Astrocyte (in vitro differentiated cells and primary cell): ENCODE results near the gene CENPA. TPM values are rescaled to one million over a fixed set of nuclear protein-coding genes. Genes with fewer than 3 reads are reported as not detected.

Experiments used
- DNase-seq: peaks from one replicate; pipeline ENCODE4 v3.0.0-alpha.2; 2010; ENCODE audit warnings: low read depth
- FAIRE-seq: peaks from 2 replicates; lab custom pipeline; 2011; peaks lifted over from hg19 to GRCh38; lab: Jason Lieb, UNC
- H2AFZ ChIP-seq: 2 replicates; pipeline ENCODE4 v1.6.0; 2012; ENCODE audit warnings: low read depth, low read length, inconsistent platforms
- H3K27ac ChIP-seq: 2 replicates; pipeline ENCODE4 v1.5.1; 2011; ENCODE audit warnings: low read depth, low read length, inconsistent platforms
- H3K27me3 ChIP-seq: 2 replicates; pipeline ENCODE4 v1.6.0; 2011; ENCODE audit warnings: low read length, inconsistent platforms; ENCODE audit not compliant: insufficient read depth
- H3K36me3 ChIP-seq: 2 replicates; pipeline ENCODE4 v1.5.1; 2011; ENCODE audit warnings: low read length, inconsistent platforms; ENCODE audit not compliant: insufficient read depth
- H3K4me1 ChIP-seq: 2 replicates; pipeline ENCODE4 v1.5.1; 2011; ENCODE audit warnings: low read length, inconsistent platforms; ENCODE audit not compliant: insufficient read depth
- H3K4me2 ChIP-seq: 2 replicates; pipeline ENCODE4 v1.6.0; 2012; ENCODE audit warnings: low read length, inconsistent platforms
- H3K4me3 ChIP-seq: 2 replicates; pipeline ENCODE4 v1.5.1; 2011; ENCODE audit warnings: low read depth, mild to moderate bottlenecking, low read length, inconsistent platforms; ENCODE audit not compliant: insufficient read depth
- H3K79me2 ChIP-seq: 2 replicates; pipeline ENCODE4 v1.6.0; 2012; ENCODE audit warnings: mild to moderate bottlenecking, low read length, inconsistent platforms; ENCODE audit not compliant: insufficient read depth
- H3K9ac ChIP-seq: 2 replicates; pipeline ENCODE4 v1.6.0; 2012; ENCODE audit warnings: mild to moderate bottlenecking, low read length, inconsistent platforms
- H3K9me3 ChIP-seq: 2 replicates; pipeline ENCODE4 v1.5.1; 2012; ENCODE audit warnings: low read depth, mild to moderate bottlenecking, low read length, inconsistent platforms; ENCODE audit not compliant: insufficient read depth
- H4K20me1 ChIP-seq: 2 replicates; pipeline ENCODE4 v1.6.0; 2012; ENCODE audit warnings: low read length, inconsistent platforms; ENCODE audit not compliant: insufficient read depth
- H3K27ac Mint-ChIP-seq: one replicate; pipeline ENCODE4 v1.8.0; 2021; ENCODE audit warnings: mild to moderate bottlenecking, mixed read lengths; ENCODE audit not compliant: unreplicated experiment
- H3K27me3 Mint-ChIP-seq: one replicate; pipeline ENCODE4 v1.8.0; 2021; ENCODE audit warnings: low read depth, mixed read lengths; ENCODE audit not compliant: unreplicated experiment
- H3K36me3 Mint-ChIP-seq: one replicate; pipeline ENCODE4 v1.8.0; 2021; ENCODE audit warnings: low read depth, mixed read lengths; ENCODE audit not compliant: unreplicated experiment
- H3K4me1 Mint-ChIP-seq: one replicate; pipeline ENCODE4 v1.8.0; 2021; ENCODE audit warnings: low read depth, mixed read lengths; ENCODE audit not compliant: unreplicated experiment
- H3K4me3 Mint-ChIP-seq: one replicate; pipeline ENCODE4 v1.8.0; 2021; ENCODE audit warnings: mild to moderate bottlenecking, moderate library complexity, mixed read lengths; ENCODE audit not compliant: unreplicated experiment
- H3K9me3 Mint-ChIP-seq: one replicate; pipeline ENCODE4 v1.8.0; 2021; ENCODE audit warnings: mild to moderate bottlenecking, mixed read lengths; ENCODE audit not compliant: unreplicated experiment
- EZH2 ChIP-seq: IDR thresholded peaks from 2 replicates; pipeline ENCODE4 v1.6.1; 2012; ENCODE audit warnings: mild to moderate bottlenecking, low read length, inconsistent platforms; ENCODE audit not compliant: insufficient read depth
- total RNA-seq: library from RNA; stranded (reverse); gene quantifications from 2 replicates; pipeline ENCODE4 v1.2.1, GENCODE V29; 2021
- TF ChIP-seq, protein P1 (sequence below): IDR thresholded peaks from 2 replicates; pipeline ENCODE4 v1.5.1; 2011; ENCODE audit warnings: low read depth, mild to moderate bottlenecking, inconsistent platforms, low read length, moderate library complexity; ENCODE audit not compliant: insufficient read depth

CENPA gene
- total RNA-seq, 1 donor from 2014 or later: 2.7 TPM

DNA sequence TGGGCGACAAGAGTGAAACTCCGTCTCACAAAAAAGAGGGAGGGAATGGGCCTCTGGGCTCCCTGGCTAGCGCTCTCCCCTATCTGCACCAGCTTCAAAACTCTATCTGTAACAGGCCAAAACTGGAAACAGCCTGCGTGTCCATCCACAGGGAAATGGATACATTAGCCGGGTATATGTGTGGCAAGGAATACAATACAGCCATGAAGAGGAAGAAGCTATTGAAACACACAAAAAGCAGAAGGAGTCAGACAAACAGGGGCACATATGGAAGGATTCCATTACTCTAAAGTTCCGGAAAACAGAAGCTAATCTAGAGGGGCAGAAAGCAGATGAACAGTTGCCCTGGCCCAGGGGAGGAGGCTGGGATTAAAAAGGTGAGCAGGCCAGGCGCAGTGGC is 46.3 kb upstream of the CENPA start:
- Histone ChIP-seq H4K20me1 (no peaks in the 10 kb centered on the region), H2AFZ (no peak overlapping the region), H3K9ac (no peak overlapping the region), H3K9me3 (no peaks in the 10 kb centered on the region), H3K4me3 (no peak overlapping the region), H3K4me2 (no peak overlapping the region), H3K79me2 (no peaks in the 10 kb centered on the region), H3K36me3 (no peaks in the 10 kb centered on the region), H3K27me3 (no peaks in the 10 kb centered on the region), H3K4me1 (peaks cover 6% of the 10 kb centered on the region), H3K27ac (no peak overlapping the region)
- Mint-ChIP-seq H3K4me3 (no peak overlapping the region), H3K27ac (no peak overlapping the region), H3K27me3 (peaks cover 28% of the 10 kb centered on the region), H3K36me3 (no peaks in the 10 kb centered on the region), H3K9me3 (no peaks in the 10 kb centered on the region), H3K4me1 (peaks cover 4% of the 10 kb centered on the region)
- TF ChIP-seq, protein P1, sequence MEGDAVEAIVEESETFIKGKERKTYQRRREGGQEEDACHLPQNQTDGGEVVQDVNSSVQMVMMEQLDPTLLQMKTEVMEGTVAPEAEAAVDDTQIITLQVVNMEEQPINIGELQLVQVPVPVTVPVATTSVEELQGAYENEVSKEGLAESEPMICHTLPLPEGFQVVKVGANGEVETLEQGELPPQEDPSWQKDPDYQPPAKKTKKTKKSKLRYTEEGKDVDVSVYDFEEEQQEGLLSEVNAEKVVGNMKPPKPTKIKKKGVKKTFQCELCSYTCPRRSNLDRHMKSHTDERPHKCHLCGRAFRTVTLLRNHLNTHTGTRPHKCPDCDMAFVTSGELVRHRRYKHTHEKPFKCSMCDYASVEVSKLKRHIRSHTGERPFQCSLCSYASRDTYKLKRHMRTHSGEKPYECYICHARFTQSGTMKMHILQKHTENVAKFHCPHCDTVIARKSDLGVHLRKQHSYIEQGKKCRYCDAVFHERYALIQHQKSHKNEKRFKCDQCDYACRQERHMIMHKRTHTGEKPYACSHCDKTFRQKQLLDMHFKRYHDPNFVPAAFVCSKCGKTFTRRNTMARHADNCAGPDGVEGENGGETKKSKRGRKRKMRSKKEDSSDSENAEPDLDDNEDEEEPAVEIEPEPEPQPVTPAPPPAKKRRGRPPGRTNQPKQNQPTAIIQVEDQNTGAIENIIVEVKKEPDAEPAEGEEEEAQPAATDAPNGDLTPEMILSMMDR: no peak
- TF ChIP-seq EZH2: no peak
- no peak for FAIRE-seq
- no peak for DNase-seq

DNA sequence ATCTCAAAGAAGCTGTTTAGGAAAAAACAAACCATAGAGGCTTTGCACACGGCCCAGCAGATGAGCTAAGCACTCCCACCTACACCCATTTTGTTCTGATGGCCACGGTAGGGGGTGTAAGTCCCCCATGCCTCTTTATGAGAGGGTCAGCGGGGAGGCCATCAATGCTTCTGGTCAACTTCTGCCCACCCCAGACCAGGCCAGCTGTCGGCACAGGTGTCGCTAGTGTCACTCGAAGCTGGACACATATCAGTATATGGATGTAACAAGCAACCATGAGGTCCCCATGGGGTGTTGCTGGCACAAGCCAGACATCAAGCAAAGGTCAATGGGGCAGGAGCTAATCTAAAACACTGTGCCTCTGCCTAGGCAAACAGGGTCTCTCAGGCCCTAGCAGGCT is 45.5 kb upstream of the CENPA start:
- Histone ChIP-seq H3K4me1 (peaks cover under 1% of the 10 kb centered on the region), H3K36me3 (no peaks in the 10 kb centered on the region), H2AFZ (no peak overlapping the region), H3K27me3 (no peaks in the 10 kb centered on the region), H3K4me3 (no peak overlapping the region), H3K9ac (no peak overlapping the region), H3K4me2 (no peak overlapping the region), H3K27ac (no peak overlapping the region), H3K79me2 (no peaks in the 10 kb centered on the region), H3K9me3 (no peaks in the 10 kb centered on the region), H4K20me1 (no peaks in the 10 kb centered on the region)
- no peak for FAIRE-seq
- no peak for TF ChIP-seq EZH2
- TF ChIP-seq, protein P1: no peak
- Mint-ChIP-seq H3K9me3 (no peaks in the 10 kb centered on the region), H3K36me3 (no peaks in the 10 kb centered on the region), H3K27ac (no peak overlapping the region), H3K4me3 (no peak overlapping the region), H3K27me3 (peaks cover 36% of the 10 kb centered on the region), H3K4me1 (peaks cover 2% of the 10 kb centered on the region)
- DNase-seq: no peak

DNA sequence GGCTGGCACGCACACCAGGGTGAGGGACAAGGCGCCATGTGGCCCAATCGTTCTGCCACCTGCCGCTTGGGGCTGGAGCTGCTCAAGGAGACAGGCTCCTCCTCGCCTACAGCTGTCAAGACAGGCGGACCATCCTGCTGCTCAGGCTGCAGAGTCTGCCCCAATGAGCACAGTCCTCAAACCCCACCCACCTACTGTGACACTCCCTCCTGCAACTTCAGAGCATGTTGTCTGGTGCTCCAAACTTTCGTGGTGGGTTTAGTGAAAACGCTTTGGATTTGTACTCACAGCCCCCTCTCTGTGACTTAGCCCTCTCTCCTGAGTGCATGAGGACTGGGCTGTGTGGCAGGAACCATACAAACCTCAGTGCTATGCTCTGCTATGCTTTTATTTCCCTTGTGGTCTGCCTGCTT is 45.0 kb upstream of the CENPA start:
- DNase-seq (no peak), FAIRE-seq (no peak)
- no peaks in the 10 kb centered on the region for H3K79me2 ChIP-seq
- H3K36me3 ChIP-seq: no peaks in the 10 kb centered on the region
- Mint-ChIP-seq H3K4me3 (no peak overlapping the region), H3K36me3 (no peaks in the 10 kb centered on the region), H3K27me3 (peaks cover 36% of the 10 kb centered on the region), H3K27ac (no peak overlapping the region), H3K9me3 (no peaks in the 10 kb centered on the region), H3K4me1 (peaks cover 2% of the 10 kb centered on the region)
- H4K20me1 ChIP-seq: no peaks in the 10 kb centered on the region
- H3K4me3 ChIP-seq: no peak overlapping the region
- no peaks in the 10 kb centered on the region for H3K27me3 ChIP-seq
- no peak overlapping the region for H3K9ac ChIP-seq
- H2AFZ ChIP-seq: no peak overlapping the region
- no peak overlapping the region for H3K27ac ChIP-seq
- no peak for TF ChIP-seq EZH2
- TF ChIP-seq, protein P1: no peak
- no peaks in the 10 kb centered on the region for H3K9me3 ChIP-seq
- H3K4me1 ChIP-seq: no peaks in the 10 kb centered on the region
- no peak overlapping the region for H3K4me2 ChIP-seq
